ENCODE results near the gene UCP3.

The UCP3 gene

DNA sequence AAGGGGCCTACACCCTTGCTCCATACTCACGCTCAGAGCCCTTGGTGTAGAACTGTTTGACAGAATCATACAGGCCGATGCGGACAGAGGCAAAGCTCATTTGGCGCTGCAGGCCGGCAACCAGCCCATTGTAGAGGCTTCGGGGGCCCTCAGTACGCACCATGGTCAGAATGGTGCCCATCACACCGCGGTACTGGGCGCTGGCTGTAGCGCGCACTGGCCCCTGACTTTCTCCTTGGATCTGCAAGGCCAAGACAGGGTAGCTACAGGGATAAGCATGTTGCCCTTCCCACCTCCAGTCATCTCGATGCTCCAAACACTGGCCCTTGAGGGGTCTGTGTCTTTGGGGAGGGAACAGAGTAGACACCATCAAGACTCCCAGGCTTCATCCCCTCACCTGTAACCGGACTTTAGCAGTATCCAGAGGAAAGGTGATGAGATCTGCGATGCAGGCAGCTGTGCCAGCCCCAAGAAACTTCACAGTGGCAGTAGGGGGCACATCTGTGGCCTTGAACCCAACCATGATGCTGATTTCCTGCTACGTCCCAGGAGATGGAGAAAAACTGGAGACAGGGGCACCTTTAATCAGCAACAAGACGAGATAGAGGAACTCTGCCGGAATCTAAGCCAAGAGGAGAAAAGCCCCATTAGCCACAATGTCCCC lies 30.9 kb downstream of the UCP3 start:
- DNase-seq (ENCODE audit: low read depth in 2 of 2): no peak
- H3K4me3 ChIP-seq (replicated peaks in 1 of 2; ENCODE audit: low read depth in 2 of 2, low read length in 2 of 2): no peak overlapping the region
- TF ChIP-seq, protein P1, sequence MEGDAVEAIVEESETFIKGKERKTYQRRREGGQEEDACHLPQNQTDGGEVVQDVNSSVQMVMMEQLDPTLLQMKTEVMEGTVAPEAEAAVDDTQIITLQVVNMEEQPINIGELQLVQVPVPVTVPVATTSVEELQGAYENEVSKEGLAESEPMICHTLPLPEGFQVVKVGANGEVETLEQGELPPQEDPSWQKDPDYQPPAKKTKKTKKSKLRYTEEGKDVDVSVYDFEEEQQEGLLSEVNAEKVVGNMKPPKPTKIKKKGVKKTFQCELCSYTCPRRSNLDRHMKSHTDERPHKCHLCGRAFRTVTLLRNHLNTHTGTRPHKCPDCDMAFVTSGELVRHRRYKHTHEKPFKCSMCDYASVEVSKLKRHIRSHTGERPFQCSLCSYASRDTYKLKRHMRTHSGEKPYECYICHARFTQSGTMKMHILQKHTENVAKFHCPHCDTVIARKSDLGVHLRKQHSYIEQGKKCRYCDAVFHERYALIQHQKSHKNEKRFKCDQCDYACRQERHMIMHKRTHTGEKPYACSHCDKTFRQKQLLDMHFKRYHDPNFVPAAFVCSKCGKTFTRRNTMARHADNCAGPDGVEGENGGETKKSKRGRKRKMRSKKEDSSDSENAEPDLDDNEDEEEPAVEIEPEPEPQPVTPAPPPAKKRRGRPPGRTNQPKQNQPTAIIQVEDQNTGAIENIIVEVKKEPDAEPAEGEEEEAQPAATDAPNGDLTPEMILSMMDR (IDR thresholded peaks at IDR 0.05; ENCODE audit: low read depth, low read length): no peak

DNA sequence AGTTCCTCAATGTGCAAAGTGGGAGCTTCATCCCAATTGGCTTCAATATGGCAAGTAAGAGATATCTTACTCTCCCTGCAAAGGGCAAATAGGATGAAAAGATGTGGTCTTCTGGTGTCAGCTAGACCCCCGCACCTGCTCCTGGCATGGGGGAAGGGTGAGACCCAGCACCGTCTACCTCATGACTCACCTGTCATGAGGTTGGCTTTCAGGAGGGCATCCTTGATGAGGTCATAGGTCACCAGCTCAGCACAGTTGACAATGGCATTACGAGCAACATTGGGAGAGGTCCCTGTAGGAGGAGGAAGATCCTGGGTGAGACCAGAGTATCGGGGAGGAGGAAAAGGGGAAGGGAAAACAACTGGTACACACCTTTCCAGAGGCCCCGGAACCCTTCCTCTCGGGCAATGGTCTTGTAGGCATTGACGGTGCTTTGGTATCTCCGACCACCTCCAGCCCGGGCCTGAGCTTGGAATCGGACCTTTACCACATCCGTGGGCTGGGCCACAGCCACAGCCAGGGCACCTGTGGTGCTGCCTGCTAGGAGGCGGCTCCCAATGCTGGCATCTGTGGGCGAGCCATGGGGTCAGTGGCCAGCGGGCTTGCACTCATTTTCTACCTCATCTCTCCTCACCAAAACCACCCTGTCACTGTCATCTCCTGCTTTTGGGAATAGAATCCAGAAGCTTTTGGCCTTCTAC lies 32.3 kb downstream of the UCP3 start:
- H3K4me3 ChIP-seq (replicated peaks in 1 of 2; ENCODE audit: low read depth in 2 of 2, low read length in 2 of 2): no peak overlapping the region
- no peak for DNase-seq (ENCODE audit: low read depth in 2 of 2)
- TF ChIP-seq, protein P1 (IDR thresholded peaks at IDR 0.05; ENCODE audit: low read depth, low read length): no peak

DNA sequence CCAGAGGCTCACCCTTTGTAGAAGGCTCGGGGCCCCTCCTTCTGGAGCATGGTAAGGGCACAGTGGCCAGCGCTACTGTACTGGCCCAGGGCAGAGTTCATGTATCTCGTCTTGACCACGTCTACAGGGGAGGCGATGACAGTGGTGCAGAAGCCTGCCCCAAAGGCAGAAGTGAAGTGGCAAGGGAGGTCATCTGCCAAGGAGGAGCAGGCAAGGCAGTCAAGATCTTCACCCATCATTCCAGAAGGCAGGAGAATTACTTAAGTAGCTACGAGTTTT lies 33.5 kb downstream of the UCP3 start:
- DNase-seq (ENCODE audit: low read depth in 2 of 2): no peak
- TF ChIP-seq, protein P1 (IDR thresholded peaks at IDR 0.05; ENCODE audit: low read depth, low read length): no peak

DNA sequence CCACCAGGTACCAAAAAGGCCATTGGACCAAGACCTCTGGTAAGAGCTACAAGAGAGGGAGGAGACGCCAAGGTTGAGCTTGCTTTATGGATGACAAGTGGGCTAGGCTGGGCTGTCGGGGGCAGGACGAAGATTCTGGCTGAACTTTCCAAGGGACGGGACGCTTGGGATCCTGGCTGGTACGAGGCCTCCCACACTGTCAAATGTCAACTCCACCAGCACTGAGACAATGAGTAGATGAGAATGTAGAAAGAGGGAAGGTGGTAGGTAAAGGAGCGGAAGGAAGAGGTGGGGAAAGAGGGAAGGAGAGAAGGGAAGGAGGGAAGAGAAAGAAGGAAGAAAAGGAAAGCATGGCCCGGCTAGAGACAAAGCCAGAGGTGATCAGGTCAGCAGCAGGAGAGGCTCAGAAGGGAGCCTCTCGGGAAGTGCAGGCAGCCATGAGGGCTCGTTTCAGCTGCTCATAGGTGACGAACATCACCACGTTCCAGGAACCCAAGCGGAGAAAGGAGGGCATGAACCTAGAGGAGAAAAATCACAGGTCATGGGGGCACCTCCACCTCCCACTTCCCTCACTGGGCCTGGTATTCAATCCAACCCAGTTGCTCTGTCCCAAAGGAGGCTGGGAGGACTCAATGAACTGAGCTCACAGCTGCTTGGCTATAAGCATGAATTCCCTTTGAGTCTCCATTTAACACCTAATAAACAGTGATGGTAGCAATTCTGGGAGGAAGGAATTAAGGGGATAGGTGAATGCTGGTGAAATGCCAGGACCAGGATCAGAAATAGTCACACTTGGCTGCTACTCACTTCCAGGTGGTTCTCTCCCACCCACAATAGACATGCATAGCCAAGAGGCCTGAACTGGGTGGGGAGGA lies 34.0 kb downstream of the UCP3 start:
- no peak for DNase-seq (ENCODE audit: low read depth in 2 of 2)
- TF ChIP-seq, protein P1 (IDR thresholded peaks at IDR 0.05; ENCODE audit: low read depth, low read length): no peak
- no peak overlapping the region for H3K4me3 ChIP-seq (replicated peaks in 1 of 2; ENCODE audit: low read depth in 2 of 2, low read length in 2 of 2)

More for the DNA sequence above, 33.5 kb downstream of the UCP3 start:
- H3K4me3 ChIP-seq (replicated peaks in 1 of 2; ENCODE audit: low read depth in 2 of 2, low read length in 2 of 2): no peak overlapping the region

DNA sequence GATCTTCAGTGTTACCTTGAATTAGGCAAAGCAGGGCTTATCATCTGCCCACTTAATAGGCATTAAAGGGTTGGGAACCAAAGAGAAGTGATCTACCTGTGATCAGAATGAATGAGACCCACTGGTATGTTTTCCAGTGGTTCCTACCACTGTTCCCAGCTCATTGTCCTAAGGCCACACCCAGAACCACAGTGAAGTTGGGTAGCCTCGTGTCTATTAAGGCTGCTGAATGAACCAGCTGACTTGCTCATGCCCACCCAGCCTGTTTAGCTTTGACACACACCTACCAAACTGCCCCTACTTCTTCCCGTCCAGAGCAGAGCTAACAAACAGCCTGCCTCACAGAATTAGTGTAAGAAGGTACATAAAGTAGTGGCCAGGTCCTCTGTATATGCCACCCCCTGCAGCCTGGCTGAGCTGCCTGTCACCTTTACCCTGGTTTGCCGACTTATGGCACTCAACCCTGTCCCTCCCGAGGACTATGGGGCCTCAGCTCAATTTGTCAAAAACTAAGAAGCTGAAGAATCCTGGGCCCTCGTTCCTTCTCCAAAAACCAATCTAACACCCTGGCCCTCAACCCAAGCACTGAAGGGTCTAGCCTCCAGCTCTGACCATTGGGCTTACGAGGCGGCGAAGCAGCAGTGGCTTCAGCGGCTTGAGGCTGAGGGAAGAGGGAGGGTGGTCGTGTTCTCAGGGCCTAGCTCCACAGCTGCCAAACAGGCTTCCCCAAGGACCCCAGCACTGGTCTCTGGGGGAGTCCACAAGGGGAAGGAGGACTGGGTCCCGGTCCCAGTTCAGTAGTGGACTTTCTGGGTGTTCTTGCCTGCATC lies 36.0 kb downstream of the UCP3 start:
- DNase-seq (ENCODE audit: low read depth in 2 of 2): no peak
- TF ChIP-seq, protein P1 (IDR thresholded peaks at IDR 0.05; ENCODE audit: low read depth, low read length): no peak

DNA sequence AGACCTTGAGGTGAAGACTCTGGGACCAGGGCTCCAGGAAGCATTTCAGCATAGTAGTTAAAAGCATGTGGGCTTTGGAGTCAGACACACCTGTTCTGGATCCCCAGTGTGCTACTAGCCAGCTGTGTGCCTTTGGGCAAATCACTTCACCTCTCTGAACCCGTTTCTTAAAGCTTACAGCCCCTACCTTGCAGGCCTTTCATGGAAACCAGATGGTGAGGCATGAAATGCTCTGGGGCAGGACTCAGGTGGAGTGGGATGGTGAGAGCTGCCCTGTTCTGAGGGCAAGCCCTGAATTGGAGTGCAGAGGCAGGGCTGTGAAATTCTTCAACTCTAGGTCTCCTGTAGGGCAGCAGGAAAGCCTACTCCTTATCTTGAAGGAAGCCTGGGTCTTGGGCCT lies 36.7 kb downstream of the UCP3 start:
- H3K4me3 ChIP-seq (replicated peaks in 1 of 2; ENCODE audit: low read depth in 2 of 2, low read length in 2 of 2): no peak overlapping the region
- no peak for DNase-seq (ENCODE audit: low read depth in 2 of 2)
- TF ChIP-seq, protein P1 (IDR thresholded peaks at IDR 0.05; ENCODE audit: low read depth, low read length): no peak

More for the DNA sequence above, 36.0 kb downstream of the UCP3 start:
- H3K4me3 ChIP-seq (replicated peaks in 1 of 2; ENCODE audit: low read depth in 2 of 2, low read length in 2 of 2): no peak overlapping the region
